ENCODE results near the gene VPS18.

- TF ChIP-seq CTCF (IDR thresholded peaks at IDR 0.05; ENCODE audit: low read length) (no peak), EZH2 (IDR thresholded peaks at IDR 0.05; ENCODE audit: borderline replicate concordance, low read length) (no peak)
Observed at GRCh38 chr15:40943764-40944365, 49.6 kb downstream of the VPS18 start.
